HFFc6 (cell line): ENCODE data around the gene UMPS. TPM values are rescaled to one million over a fixed set of nuclear protein-coding genes. Genes with fewer than 3 reads are reported as not detected.

Source experiments
- DNase-seq: peaks from one replicate; pipeline ENCODE4 v3.0.0-alpha.2; 2018
- H3K27ac Mint-ChIP-seq: 2 replicates; pipeline ENCODE4 v1.8.0; 2020; ENCODE audit warnings: mild to moderate bottlenecking, mixed read lengths
- H3K27me3 Mint-ChIP-seq: 2 replicates; pipeline ENCODE4 v1.8.0; 2021; ENCODE audit warnings: mild to moderate bottlenecking, moderate library complexity, mixed read lengths; ENCODE audit not compliant: insufficient read depth
- H3K36me3 Mint-ChIP-seq: 2 replicates; pipeline ENCODE4 v1.8.0; 2021; ENCODE audit warnings: low read depth, mixed read lengths
- H3K4me1 Mint-ChIP-seq: 2 replicates; pipeline ENCODE4 v1.8.0; 2020; ENCODE audit warnings: low read depth, mixed read lengths
- H3K4me3 Mint-ChIP-seq: 2 replicates; pipeline ENCODE4 v1.8.0; 2020; ENCODE audit warnings: mild to moderate bottlenecking, moderate library complexity, mixed read lengths
- H3K9me3 Mint-ChIP-seq: 2 replicates; pipeline ENCODE4 v1.8.0; 2020; ENCODE audit warnings: mild to moderate bottlenecking, mixed read lengths
- CTCF ChIP-seq: fragments of 200-600 bp; sonication (generic); IDR thresholded peaks from 2 replicates; pipeline ENCODE4 v1.5.0; 2021; ENCODE audit warnings: antibody characterized with exemption, mild to moderate bottlenecking
- total RNA-seq, 6 experiments: library from RNA; stranded (reverse); fragmentation: NEBNext Ultra II Directional; extraction: Animal tissue kit (Norgen Biotek cat#: 25700); gene quantifications; 2 replicates in 1 of 6; 3 replicates in 5 of 6; pipeline ENCODE4 v1.2.3, GENCODE V29; 2021

UMPS gene
- total RNA-seq, 6 experiments from 2014 or later, result 25.2 to 39.6 (median 28.4) TPM

GRCh38 chr3:124764746-124765145 lies 34.5 kb downstream of the UMPS start:
- Mint-ChIP-seq H3K9me3 (no peaks in the 10 kb centered on the region), H3K27ac (no peak overlapping the region), H3K36me3 (peaks cover 26% of the 10 kb centered on the region), H3K4me3 (no peak overlapping the region), H3K4me1 (peaks cover 21% of the 10 kb centered on the region), H3K27me3 (peaks cover 3% of the 10 kb centered on the region)
- TF ChIP-seq CTCF, result no peak
- DNase-seq, result no peak

- H3K4me1 Mint-ChIP-seq, result peaks cover 17% of the 10 kb centered on the region
- no peak overlapping the region for H3K27ac Mint-ChIP-seq
- H3K9me3 Mint-ChIP-seq, result no peaks in the 10 kb centered on the region
- peaks cover 3% of the 10 kb centered on the region for H3K27me3 Mint-ChIP-seq
- no peak overlapping the region for H3K4me3 Mint-ChIP-seq
- TF ChIP-seq CTCF, result no peak
- H3K36me3 Mint-ChIP-seq, result peaks cover 26% of the 10 kb centered on the region
- no peak for DNase-seq
Observed at GRCh38 chr3:124765197-124765840, 35.1 kb downstream of the UMPS start.

- Mint-ChIP-seq H3K36me3 (peaks cover 26% of the 10 kb centered on the region), H3K27ac (no peak overlapping the region), H3K4me1 (peaks cover 15% of the 10 kb centered on the region), H3K9me3 (no peaks in the 10 kb centered on the region), H3K4me3 (no peak overlapping the region), H3K27me3 (peaks cover 3% of the 10 kb centered on the region)
- no peak for DNase-seq
- TF ChIP-seq CTCF, result no peak
Observed at GRCh38 chr3:124766113-124767095, 36.2 kb downstream of the UMPS start.

GRCh38 chr3:124767264-124767663 lies 37.0 kb downstream of the UMPS start:
- Mint-ChIP-seq H3K27ac (no peak overlapping the region), H3K36me3 (peaks cover 26% of the 10 kb centered on the region), H3K27me3 (peaks cover 3% of the 10 kb centered on the region)

GRCh38 chr3:124767691-124768090 lies 37.4 kb downstream of the UMPS start:
- Mint-ChIP-seq H3K9me3 (no peaks in the 10 kb centered on the region), H3K27ac (no peak overlapping the region), H3K4me3 (no peak overlapping the region), H3K4me1 (peaks cover 21% of the 10 kb centered on the region), H3K27me3 (peaks cover 2% of the 10 kb centered on the region), H3K36me3 (peaks cover 24% of the 10 kb centered on the region)
- DNase-seq, result no peak
- no peak for TF ChIP-seq CTCF

More at GRCh38 chr3:124767264-124767663, 37.0 kb downstream of the UMPS start:
- DNase-seq, result no peak
- Mint-ChIP-seq H3K9me3 (no peaks in the 10 kb centered on the region), H3K4me1 (peaks cover 17% of the 10 kb centered on the region), H3K4me3 (no peak overlapping the region)
- TF ChIP-seq CTCF, result no peak
